Transverse colon (tissue), 4 donors: ENCODE data around the gene ARHGAP22.

Source experiments
- CTCF ChIP-seq, 5 experiments: fragments of 200-600 bp in 3 of 5; fragments of 450-650 bp in 2 of 5; sonication (generic) in 3 of 5; IDR thresholded peaks; 1 replicate in 2 of 5; 2 replicates in 3 of 5; pipeline ENCODE4 v1.5.1; 2016 to 2017; ENCODE audit warnings: antibody characterized with exemption in 5 of 5, inconsistent platforms in 3 of 5, mild to moderate bottlenecking in 2 of 5, moderate library complexity in 1 of 5
- EP300 ChIP-seq: sonication (generic); formaldehyde crosslinking; IDR thresholded peaks from one replicate; pipeline ENCODE4 v1.6.1; 2017; ENCODE audit warnings: antibody characterized with exemption, low read depth
- POLR2A ChIP-seq: fragments of 450-650 bp; IDR thresholded peaks from one replicate; pipeline ENCODE4 v1.6.1; 2016; ENCODE audit warnings: antibody characterized with exemption, mild to moderate bottlenecking, moderate library complexity
- POLR2AphosphoS5 ChIP-seq, 3 donors: sonication (generic); formaldehyde crosslinking; IDR thresholded peaks; one replicate each; pipeline ENCODE4 v1.6.1; 2016; ENCODE audit warnings: antibody characterized with exemption in 3 of 3

- no peak for TF ChIP-seq CTCF (IDR thresholded peaks at IDR 0.05)
- no peak for TF ChIP-seq POLR2A
- no peak for TF ChIP-seq POLR2AphosphoS5 (IDR thresholded peaks at IDR 0.05)
- no peak for TF ChIP-seq EP300
Measured at GRCh38 chr10:48552946-48553564, 51.8 kb downstream of the ARHGAP22 start.
